DOHH2 (cell line): ENCODE data around the gene RAET1G.
"Not testable (repeated sequence)": the region's sequence is repeated elsewhere in the genome, so short reads cannot be mapped to it uniquely, and the experiment has no call there.

Experiments
- H3F3A ChIP-seq: fragments of 200-600 bp; sonication (generic), shearing (Covaris generic); 2 replicates; pipeline ENCODE4 v1.6.0; 2016; ENCODE audit warnings: antibody characterized with exemption, mild to moderate bottlenecking; ENCODE audit not compliant: control insufficient read depth, insufficient read depth
- H3K27ac ChIP-seq: fragments of 200-600 bp; sonication (generic); 2 replicates; pipeline ENCODE4 v1.5.1; 2014; ENCODE audit warnings: low read depth, mild to moderate bottlenecking, low read length, moderate library complexity
- H3K27me3 ChIP-seq: fragments of 200-600 bp; sonication (generic); 2 replicates; pipeline ENCODE4 v1.6.1; 2014; ENCODE audit warnings: mild to moderate bottlenecking, low read length, mixed read lengths; ENCODE audit not compliant: control insufficient read depth
- H3K36me3 ChIP-seq: fragments of 200-600 bp; sonication (generic); 2 replicates; pipeline ENCODE4 v1.6.1; 2014; ENCODE audit warnings: mild to moderate bottlenecking, low read length, moderate library complexity, mixed read lengths; ENCODE audit not compliant: control insufficient read depth
- H3K4me1 ChIP-seq: fragments of 200-600 bp; sonication (generic); 2 replicates; pipeline ENCODE4 v1.6.1; 2014; ENCODE audit warnings: mild to moderate bottlenecking, low read length, mixed read lengths; ENCODE audit not compliant: control insufficient read depth
- H3K4me2 ChIP-seq: fragments of 200-600 bp; sonication (generic); 2 replicates; pipeline ENCODE4 v1.6.0; 2014; ENCODE audit warnings: mild to moderate bottlenecking, low read length, moderate library complexity
- H3K4me3 ChIP-seq: fragments of 200-600 bp; sonication (generic); 2 replicates; pipeline ENCODE4 v1.5.1; 2014; ENCODE audit warnings: mild to moderate bottlenecking, low read length, mixed read lengths
- H3K79me2 ChIP-seq: fragments of 200-600 bp; sonication (generic); 2 replicates; pipeline ENCODE4 v1.6.1; 2014; ENCODE audit warnings: mild to moderate bottlenecking, low read length, mixed read lengths; ENCODE audit not compliant: control insufficient read depth
- H3K9me2 ChIP-seq: fragments of 200-600 bp; sonication (generic); replicated peaks from 2 replicates; pipeline ENCODE4 v1.6.1; 2014; ENCODE audit warnings: mild to moderate bottlenecking, low read length, mixed read lengths; ENCODE audit not compliant: control insufficient read depth
- H3K9me3 ChIP-seq: fragments of 200-600 bp; sonication (generic); 2 replicates; pipeline ENCODE4 v1.6.1; 2014; ENCODE audit warnings: antibody characterized with exemption, low read length, mixed read lengths; ENCODE audit not compliant: control insufficient read depth, insufficient read depth
- H4K20me1 ChIP-seq: fragments of 200-600 bp; sonication (generic); 2 replicates; pipeline ENCODE4 v1.6.0; 2014; ENCODE audit warnings: low read depth, mild to moderate bottlenecking, antibody characterized with exemption, low read length, moderate library complexity; ENCODE audit not compliant: control insufficient read depth, insufficient read depth

RAET1G gene

GRCh38 chr6:149955654-149956317 is 32.9 kb upstream of the RAET1G start:
- H3K36me3 ChIP-seq, H3K9me3 ChIP-seq, H3F3A ChIP-seq, H3K4me1 ChIP-seq, H3K4me3 ChIP-seq, H3K9me2 ChIP-seq, H3K27ac ChIP-seq, H4K20me1 ChIP-seq, H3K79me2 ChIP-seq, H3K4me2 ChIP-seq: not testable (repeated sequence)
- peaks cover 45% of the 10 kb centered on the region for H3K27me3 ChIP-seq

GRCh38 chr6:149954984-149955653 is 32.2 kb upstream of the RAET1G start:
- H3K9me3 ChIP-seq, H3K4me2 ChIP-seq, H3K79me2 ChIP-seq, H4K20me1 ChIP-seq, H3K4me1 ChIP-seq, H3K36me3 ChIP-seq, H3K9me2 ChIP-seq, H3K27ac ChIP-seq, H3K4me3 ChIP-seq, H3F3A ChIP-seq: not testable (repeated sequence)
- peaks cover 52% of the 10 kb centered on the region for H3K27me3 ChIP-seq

GRCh38 chr6:149954328-149954983 is 31.5 kb upstream of the RAET1G start:
- not testable (repeated sequence) for H3K4me3 ChIP-seq, H4K20me1 ChIP-seq, H3K27ac ChIP-seq, H3F3A ChIP-seq, H3K4me1 ChIP-seq, H3K9me2 ChIP-seq, H3K36me3 ChIP-seq, H3K4me2 ChIP-seq, H3K79me2 ChIP-seq, H3K9me3 ChIP-seq
- H3K27me3 ChIP-seq = peaks cover 57% of the 10 kb centered on the region

- H4K20me1 ChIP-seq, H3K9me2 ChIP-seq, H3K79me2 ChIP-seq, H3F3A ChIP-seq, H3K4me1 ChIP-seq, H3K4me3 ChIP-seq, H3K36me3 ChIP-seq, H3K27ac ChIP-seq, H3K9me3 ChIP-seq, H3K4me2 ChIP-seq: not testable (repeated sequence)
- H3K27me3 ChIP-seq = peaks cover 53% of the 10 kb centered on the region
Observed at GRCh38 chr6:149953934-149954327, 31.0 kb upstream of the RAET1G start.

- H4K20me1 ChIP-seq, H3K9me3 ChIP-seq, H3K4me3 ChIP-seq, H3K9me2 ChIP-seq, H3K36me3 ChIP-seq, H3K79me2 ChIP-seq, H3K4me1 ChIP-seq, H3K4me2 ChIP-seq, H3F3A ChIP-seq, H3K27ac ChIP-seq: not testable (repeated sequence)
- H3K27me3 ChIP-seq = peaks cover 53% of the 10 kb centered on the region
Observed at GRCh38 chr6:149953390-149953789, 30.5 kb upstream of the RAET1G start.
